GM18951 (cell line): ENCODE data around the gene STXBP2.

Source experiments
- POLR2A ChIP-seq: IDR thresholded peaks from 4 replicates; pipeline ENCODE4 v1.6.1; 2011; ENCODE audit warnings: mild to moderate bottlenecking; ENCODE audit not compliant: insufficient read length, insufficient read depth; ENCODE audit errors: extremely low read depth
- in situ Hi-C: fragments of 300-500 bp; cut with MboI; formaldehyde crosslinking; loops from one replicate; pipeline ENCODE4 v1.12.0; 2022; ENCODE audit warnings: low sequenced_read_pairs, mixed read lengths, inconsistent platforms; ENCODE audit not compliant: unreplicated experiment

The STXBP2 gene

DNA sequence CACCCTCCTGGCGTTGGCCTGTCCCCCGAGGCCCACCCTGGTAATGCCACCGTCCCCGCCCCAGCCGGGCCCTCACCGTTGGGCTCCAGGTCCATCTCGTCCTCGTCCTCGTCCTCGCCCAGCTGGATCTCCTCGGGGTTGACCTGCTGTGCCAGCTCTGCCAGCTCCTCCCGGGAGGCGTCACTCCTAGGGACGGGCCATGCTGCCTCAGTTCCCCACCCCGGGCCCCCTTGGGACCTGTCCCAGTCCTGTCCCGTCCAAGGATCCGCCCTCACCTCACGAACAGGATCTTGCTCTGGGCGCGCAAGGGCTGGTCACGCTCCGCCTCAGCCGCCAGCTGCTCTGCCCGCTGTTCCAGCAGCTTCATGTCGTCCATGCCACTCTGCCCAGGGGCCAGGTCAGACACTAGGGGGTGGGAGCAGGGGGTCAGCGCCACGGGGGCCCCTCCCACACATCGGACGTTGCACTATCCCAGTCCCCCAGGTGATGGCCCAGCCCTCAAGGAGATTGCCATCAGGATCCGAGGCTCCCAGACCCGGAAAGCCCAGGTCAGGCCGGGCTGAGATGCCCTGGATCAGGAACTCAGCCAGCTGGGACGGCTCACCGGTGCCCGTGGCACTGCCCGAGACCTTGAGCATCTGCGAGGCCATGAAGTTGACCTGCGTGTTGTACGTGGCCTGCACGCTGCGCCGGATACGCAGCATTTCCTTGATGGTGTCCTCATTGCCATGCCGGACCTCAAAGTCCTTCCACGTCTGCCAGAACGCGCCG is 17.1 kb upstream of the STXBP2 start:
- in situ Hi-C loops: no loop called here
- TF ChIP-seq POLR2A: no peak

DNA sequence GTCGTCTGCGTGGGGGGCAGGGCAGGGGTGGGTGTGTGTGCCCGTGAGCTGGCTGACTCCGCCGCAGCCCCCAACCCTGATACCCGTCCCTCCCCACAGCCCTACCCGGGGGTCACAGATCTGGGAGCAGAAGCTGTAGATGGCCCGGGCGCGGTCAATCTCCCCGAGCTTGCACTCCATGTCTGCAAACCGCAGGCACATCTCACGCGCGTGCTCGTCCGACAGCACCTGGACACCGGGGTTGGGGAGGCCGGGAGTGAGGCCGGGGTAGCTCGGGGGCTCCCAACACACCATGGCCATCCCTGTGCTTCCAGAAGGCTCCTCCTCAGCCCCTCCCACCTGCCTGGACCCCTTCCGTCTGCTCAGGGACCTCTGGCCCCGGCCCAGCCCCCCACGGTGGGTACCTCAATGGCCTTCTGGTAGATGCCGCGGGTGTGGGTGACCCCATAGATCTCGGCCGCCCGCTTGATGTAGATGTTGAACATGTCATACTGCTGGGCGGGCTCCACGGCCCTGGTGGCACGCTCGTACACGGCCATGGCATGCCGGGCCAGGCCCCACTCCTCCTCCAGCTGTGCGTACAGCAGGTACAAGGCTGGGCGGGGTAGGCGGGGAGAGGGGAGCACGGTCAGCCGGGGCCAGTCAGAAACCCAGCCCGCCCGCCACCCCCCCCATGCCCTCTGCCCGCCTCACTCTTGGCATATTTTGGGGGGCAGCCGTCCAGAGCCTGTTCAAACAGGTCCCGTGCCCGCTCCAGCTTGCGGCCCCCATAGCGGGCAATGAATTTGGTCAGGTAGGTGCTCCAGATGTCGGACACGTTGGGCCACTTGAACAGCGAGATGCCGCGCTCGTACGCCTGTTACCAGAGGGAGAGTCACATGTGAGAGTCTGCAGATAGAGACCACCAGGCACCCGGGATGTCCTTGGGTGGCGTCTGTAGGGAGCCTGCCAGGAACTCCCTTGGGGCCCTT is 16.2 kb upstream of the STXBP2 start:
- in situ Hi-C loops: no loop called here
- no peak for TF ChIP-seq POLR2A

GRCh38 chr19:7622933-7623685 is 13.8 kb upstream of the STXBP2 start:
- no peak for TF ChIP-seq POLR2A
- in situ Hi-C loops: no loop called here

DNA sequence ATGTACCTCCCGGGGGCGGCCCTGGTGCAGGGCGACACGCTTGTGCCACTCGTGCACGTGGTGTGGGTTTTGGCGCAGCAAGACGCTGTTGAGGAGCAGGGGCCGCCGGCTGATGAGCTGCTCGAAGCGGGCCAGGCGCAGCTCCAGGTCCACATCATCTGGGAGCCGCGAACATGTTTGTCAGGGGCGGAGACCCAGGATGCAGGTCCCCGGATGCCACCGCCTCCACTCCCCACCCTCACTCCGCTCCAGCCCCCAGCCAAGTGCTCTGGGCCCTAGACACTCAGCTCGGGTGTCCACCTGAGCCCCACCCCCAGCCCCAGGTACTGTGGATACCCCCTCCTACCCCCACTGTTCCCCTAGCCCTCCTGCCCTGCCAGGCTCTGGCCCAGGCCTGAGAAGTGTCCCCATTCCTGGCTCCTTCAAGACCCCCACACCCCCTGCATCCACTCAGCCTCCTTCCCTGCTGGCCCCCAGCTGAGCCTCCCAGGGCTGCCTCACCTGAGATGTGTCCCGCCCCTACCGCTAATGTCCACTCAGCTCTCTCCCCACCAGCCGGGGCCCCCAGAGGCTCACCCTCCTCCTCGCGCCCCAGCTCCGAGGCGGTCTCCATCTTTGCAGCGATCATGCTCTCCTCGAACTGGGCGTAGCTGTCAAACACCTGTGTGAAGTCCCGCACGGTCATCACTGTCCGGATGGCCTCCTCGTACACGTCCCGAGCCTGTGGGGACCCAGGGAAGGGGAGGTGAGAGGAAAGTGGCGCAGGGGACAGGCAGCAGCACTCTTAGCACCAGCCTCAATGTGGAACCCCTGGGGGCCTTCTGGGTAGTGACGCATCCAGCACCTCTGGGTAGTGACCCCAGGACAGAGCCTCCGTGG is 12.9 kb upstream of the STXBP2 start:
- in situ Hi-C loops: no loop called here
- TF ChIP-seq POLR2A: no peak

- TF ChIP-seq POLR2A: no peak
- in situ Hi-C loops: no loop called here
These were observed 12.1 kb upstream of the STXBP2 start for GRCh38 chr19:7624810-7625209.

DNA sequence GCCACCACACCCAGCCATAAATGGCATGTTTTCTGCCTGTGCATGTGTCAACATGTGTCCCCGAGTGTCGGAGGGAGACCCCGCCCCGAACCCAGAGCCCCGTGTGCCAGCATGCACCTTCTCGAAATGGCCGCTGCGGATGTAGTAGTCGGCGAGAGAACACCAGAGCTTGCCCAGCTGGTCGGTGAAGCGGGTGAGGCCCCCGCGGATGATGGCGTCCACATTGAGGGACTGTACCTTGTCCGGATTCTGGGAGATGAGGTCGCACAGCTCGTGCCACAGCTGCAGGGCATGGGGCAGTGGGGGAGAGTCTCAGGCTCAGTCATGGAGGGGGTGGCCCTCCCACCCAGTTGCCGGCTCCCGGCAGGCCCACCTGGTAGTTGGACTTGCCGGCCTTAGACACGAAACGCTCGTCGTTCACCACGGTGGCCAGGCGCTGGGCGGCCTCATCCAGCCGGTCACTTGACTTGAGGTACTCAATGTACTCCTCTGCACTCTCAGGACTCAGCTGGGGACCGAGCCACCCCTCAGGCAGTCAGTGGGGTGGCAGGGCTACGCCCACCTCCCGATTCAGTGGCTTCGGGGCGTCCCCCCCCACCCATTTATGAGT is 11.0 kb upstream of the STXBP2 start:
- in situ Hi-C loops: no loop called here
- TF ChIP-seq POLR2A: no peak

DNA sequence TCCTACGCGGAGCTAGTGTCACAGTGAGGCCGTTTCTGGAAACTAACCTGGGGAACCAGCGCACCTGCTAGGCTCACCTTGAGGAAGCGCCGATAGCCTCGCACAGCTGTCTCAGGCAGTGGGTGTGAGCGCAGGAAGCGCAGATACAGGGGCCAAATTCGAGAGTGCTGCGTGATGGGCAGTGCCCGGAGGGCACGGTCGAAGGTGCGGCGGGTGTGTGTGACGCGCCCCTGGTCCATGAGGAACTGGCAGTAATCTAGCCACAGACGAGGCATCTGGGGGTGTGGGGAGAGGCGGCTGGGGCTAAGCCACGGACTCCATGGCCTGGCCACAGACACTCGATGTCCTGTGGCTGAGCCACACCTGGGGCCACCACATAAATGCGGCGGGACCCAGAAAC is 9.7 kb upstream of the STXBP2 start:
- in situ Hi-C loops: no loop called here
- TF ChIP-seq POLR2A: no peak

DNA sequence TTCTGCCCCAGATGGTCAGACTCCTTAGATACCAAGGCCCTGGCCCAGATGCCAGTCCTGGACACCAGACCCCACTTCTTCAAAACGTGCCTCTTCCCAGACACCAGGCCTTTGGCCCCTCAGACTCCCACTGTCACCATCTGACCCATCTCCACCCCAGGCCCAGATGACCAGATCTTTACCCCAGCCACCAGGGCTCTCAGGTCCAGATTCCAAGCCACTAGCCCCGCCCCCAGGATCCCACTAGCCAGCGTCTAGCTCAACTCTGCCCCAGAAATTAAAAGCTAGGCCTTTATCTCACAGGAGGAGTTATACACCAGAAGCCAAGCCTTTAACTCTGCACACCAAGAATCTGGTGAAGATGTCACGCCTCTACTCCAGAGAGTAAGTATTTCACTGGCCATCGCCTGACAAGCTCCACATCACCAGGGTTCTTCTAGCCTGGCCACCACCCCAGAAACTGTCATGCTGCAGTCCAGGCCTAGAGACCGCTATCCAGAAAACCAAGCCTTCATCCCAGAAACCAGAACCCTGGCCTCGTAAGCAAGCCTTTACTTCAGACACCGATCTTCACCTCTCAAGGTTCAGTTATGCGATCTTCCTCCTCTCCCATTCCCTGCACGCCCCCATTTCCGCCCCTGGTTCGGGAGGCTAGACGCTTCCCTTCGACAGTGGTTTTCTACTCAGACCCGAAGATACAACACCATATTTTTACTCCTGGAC is 8.2 kb upstream of the STXBP2 start:
- in situ Hi-C loops: no loop called here
- no peak for TF ChIP-seq POLR2A

DNA sequence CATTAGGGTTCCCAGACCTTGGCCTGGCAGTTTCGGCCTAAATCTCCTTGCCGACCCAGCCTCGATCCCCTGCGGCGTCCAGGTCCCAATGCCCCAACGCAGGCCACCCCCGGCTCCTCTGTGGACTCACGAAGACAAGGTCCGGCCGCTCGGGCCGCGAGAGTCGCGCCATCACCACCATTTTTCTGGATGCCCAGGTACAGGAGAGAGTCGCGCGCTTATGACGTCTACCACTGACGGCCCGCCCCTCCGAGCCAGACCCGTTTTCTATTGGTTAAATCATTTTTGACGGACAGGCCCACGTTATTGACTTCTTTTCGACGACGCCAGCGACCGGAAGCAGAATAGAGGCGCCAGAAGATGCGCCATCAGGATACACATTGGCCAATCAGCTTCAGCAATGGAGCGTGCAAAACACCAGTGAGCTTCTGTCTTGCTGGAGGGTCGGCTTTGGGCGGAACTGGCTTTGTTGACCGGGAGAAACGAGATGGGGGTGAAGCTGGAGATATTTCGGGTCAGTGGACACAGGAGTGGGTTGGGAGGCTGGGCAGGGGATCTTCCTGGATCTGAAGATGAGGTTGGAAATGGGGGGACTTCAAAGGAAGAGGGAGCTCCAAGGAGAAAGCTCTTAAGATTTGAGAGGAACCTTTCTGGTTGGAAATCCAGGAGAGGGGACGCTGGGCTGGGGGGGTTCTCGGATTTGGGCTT is 7.4 kb upstream of the STXBP2 start, which contains the start of the genes PET100 and XAB2:
PET100 (plus strand) TSS at position 447 of the 708 bp plus-strand sequence; CDS start at position 488, 41 bp downstream.
XAB2 (minus strand) TSS at position 199 of the 708 bp plus-strand sequence; CDS start at position 181, 18 bp downstream.
- TF ChIP-seq POLR2A: peak; percentile 68
- in situ Hi-C loops: no loop called here

DNA sequence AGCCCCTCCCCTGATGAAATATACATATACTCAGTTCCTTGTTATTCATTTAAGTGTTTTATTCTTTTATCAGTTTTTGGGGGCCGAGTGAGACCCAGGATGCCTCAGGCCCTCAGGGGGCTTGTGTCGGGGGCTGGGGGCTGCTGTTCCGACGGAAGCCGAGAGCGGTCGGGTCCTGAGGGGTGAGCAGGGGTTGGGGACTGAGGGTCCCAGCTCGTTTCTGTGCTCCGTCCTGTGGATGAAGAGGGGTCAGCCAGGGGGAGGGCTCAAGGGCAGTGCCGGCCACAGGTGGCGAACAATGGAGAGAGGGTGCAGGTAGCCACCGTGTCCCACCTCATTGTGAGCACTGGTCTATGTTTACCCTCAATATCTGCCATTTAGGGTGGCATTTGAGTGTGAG is 5.3 kb upstream of the STXBP2 start:
- no peak for TF ChIP-seq POLR2A
- in situ Hi-C loops: no loop called here
